HEK293 (cell line): ENCODE results near the gene SMARCD2.

Source experiments
- CTCF ChIA-PET: fragments of 350-600 bp; formaldehyde crosslinking; extraction: SDS; loops from one replicate; lab custom pipeline; 2021; ENCODE audit warnings: antibody characterized with exemption; lab: Yijun Ruan, JAX
- POLR2A ChIA-PET: fragments of 300-600 bp; formaldehyde crosslinking; extraction: SDS; loops from one replicate; lab custom pipeline; 2020; ENCODE audit warnings: antibody characterized with exemption, inconsistent platforms; lab: Yijun Ruan, JAX
- H3K27ac ChIP-seq: fragments of 200-500 bp; sonication (Bioruptor generic); 2 replicates; pipeline ENCODE4 v1.5.1; 2014; ENCODE audit warnings: low read depth, low read length, control low read depth, inconsistent platforms; ENCODE audit errors: extremely low read depth
- H3K36me3 ChIP-seq, 2 experiments: fragments of 200-500 bp in 1 of 2; sonication (Bioruptor generic) in 1 of 2; 1 replicate in 1 of 2; 2 replicates in 1 of 2; pipeline ENCODE4 v1.5.1; 2014 to 2017; ENCODE audit warnings: inconsistent platforms in 2 of 2, low read length in 2 of 2; ENCODE audit not compliant: control insufficient read depth in 2 of 2, insufficient read depth in 1 of 2
- H3K4me1 ChIP-seq: fragments of 200-500 bp; sonication (Bioruptor generic); 2 replicates; pipeline ENCODE4 v1.5.1; 2014; ENCODE audit warnings: mild to moderate bottlenecking, low read length, inconsistent platforms; ENCODE audit not compliant: control insufficient read depth, insufficient read depth
- H3K4me3 ChIP-seq: 2 replicates; pipeline ENCODE4 v1.5.1; 2011; ENCODE audit warnings: low read depth, mild to moderate bottlenecking, control low read depth, low read length, moderate library complexity
- H3K9me3 ChIP-seq: fragments of 200-500 bp; sonication (Bioruptor generic); 2 replicates; pipeline ENCODE4 v1.5.1; 2014; ENCODE audit warnings: low read depth, low read length, inconsistent platforms; ENCODE audit not compliant: control insufficient read depth, insufficient read depth
- ATF2 ChIP-seq: fragments of 450-650 bp; formaldehyde crosslinking; IDR thresholded peaks from 2 replicates; pipeline ENCODE4 v1.5.1; 2016; ENCODE audit warnings: missing biosample characterization, missing genetic modification characterization, low read depth
- HIC1 ChIP-seq: fragments of 450-650 bp; formaldehyde crosslinking; IDR thresholded peaks from 2 replicates; pipeline ENCODE4 v1.5.1; 2016; ENCODE audit warnings: missing biosample characterization, missing genetic modification characterization
- OVOL3 ChIP-seq: fragments of 450-650 bp; formaldehyde crosslinking; IDR thresholded peaks from 2 replicates; pipeline ENCODE4 v1.5.1; 2016; ENCODE audit warnings: missing biosample characterization, missing genetic modification characterization
- SP3 ChIP-seq: fragments of 450-650 bp; formaldehyde crosslinking; IDR thresholded peaks from 2 replicates; pipeline ENCODE4 v1.5.1; 2016; ENCODE audit warnings: missing biosample characterization, missing genetic modification characterization
- ZFP3 ChIP-seq: fragments of 450-650 bp; formaldehyde crosslinking; IDR thresholded peaks from 2 replicates; pipeline ENCODE4 v1.5.1; 2016; ENCODE audit warnings: low read depth, missing biosample characterization, missing genetic modification characterization
- ZNF10 ChIP-seq: fragments of 450-650 bp; formaldehyde crosslinking; IDR thresholded peaks from 2 replicates; pipeline ENCODE4 v1.5.1; 2017; ENCODE audit warnings: missing biosample characterization, missing genetic modification characterization
- ZNF121 ChIP-seq: fragments of 450-650 bp; formaldehyde crosslinking; IDR thresholded peaks from 2 replicates; pipeline ENCODE4 v1.5.1; 2016; ENCODE audit warnings: missing biosample characterization, missing genetic modification characterization
- ZNF16 ChIP-seq: fragments of 450-650 bp; formaldehyde crosslinking; IDR thresholded peaks from 2 replicates; pipeline ENCODE4 v1.5.1; 2016; ENCODE audit warnings: low read depth, missing biosample characterization, missing genetic modification characterization
- ZNF211 ChIP-seq: fragments of 450-650 bp; formaldehyde crosslinking; IDR thresholded peaks from 2 replicates; pipeline ENCODE4 v1.5.1; 2016; ENCODE audit warnings: low read depth, missing biosample characterization, missing genetic modification characterization
- ZNF394 ChIP-seq: fragments of 450-650 bp; formaldehyde crosslinking; IDR thresholded peaks from 2 replicates; pipeline ENCODE4 v1.5.1; 2016; ENCODE audit warnings: missing biosample characterization, missing genetic modification characterization, mild to moderate bottlenecking, moderate library complexity, borderline replicate concordance
- ZNF423 ChIP-seq: fragments of 450-650 bp; formaldehyde crosslinking; IDR thresholded peaks from 2 replicates; pipeline ENCODE4 v1.5.1; 2016; ENCODE audit warnings: missing biosample characterization, missing genetic modification characterization
- ZNF558 ChIP-seq: fragments of 450-650 bp; formaldehyde crosslinking; IDR thresholded peaks from 2 replicates; pipeline ENCODE4 v1.5.1; 2016; ENCODE audit warnings: missing biosample characterization, missing genetic modification characterization
- ZNF610 ChIP-seq: fragments of 450-650 bp; formaldehyde crosslinking; IDR thresholded peaks from 2 replicates; pipeline ENCODE4 v1.5.1; 2016; ENCODE audit warnings: missing biosample characterization, missing genetic modification characterization, borderline replicate concordance
- ZNF677 ChIP-seq: fragments of 450-650 bp; IDR thresholded peaks from 2 replicates; pipeline ENCODE4 v1.5.0; 2018; ENCODE audit warnings: missing biosample characterization, mild to moderate bottlenecking, missing genetic modification characterization, moderate library complexity
- ZNF747 ChIP-seq: fragments of 450-650 bp; formaldehyde crosslinking; IDR thresholded peaks from 2 replicates; pipeline ENCODE4 v1.5.1; 2016; ENCODE audit warnings: missing biosample characterization, missing genetic modification characterization
- ZNF768 ChIP-seq: fragments of 450-650 bp; formaldehyde crosslinking; IDR thresholded peaks from 2 replicates; pipeline ENCODE4 v1.5.1; 2018; ENCODE audit warnings: missing biosample characterization, mild to moderate bottlenecking, missing genetic modification characterization
- TF ChIP-seq, protein P1 (sequence below): fragments of 450-650 bp; formaldehyde crosslinking; IDR thresholded peaks from 2 replicates; pipeline ENCODE4 v1.5.1; 2016; ENCODE audit warnings: missing biosample characterization, missing genetic modification characterization
- TF ChIP-seq, protein P2 (sequence below): fragments of 450-650 bp; formaldehyde crosslinking; IDR thresholded peaks from 2 replicates; pipeline ENCODE4 v1.5.1; 2016; ENCODE audit warnings: missing biosample characterization, missing genetic modification characterization

Gene SMARCD2

GRCh38 chr17:63855185-63855584 is 12.7 kb upstream of the SMARCD2 start (continued):
- TF ChIP-seq, protein P1, sequence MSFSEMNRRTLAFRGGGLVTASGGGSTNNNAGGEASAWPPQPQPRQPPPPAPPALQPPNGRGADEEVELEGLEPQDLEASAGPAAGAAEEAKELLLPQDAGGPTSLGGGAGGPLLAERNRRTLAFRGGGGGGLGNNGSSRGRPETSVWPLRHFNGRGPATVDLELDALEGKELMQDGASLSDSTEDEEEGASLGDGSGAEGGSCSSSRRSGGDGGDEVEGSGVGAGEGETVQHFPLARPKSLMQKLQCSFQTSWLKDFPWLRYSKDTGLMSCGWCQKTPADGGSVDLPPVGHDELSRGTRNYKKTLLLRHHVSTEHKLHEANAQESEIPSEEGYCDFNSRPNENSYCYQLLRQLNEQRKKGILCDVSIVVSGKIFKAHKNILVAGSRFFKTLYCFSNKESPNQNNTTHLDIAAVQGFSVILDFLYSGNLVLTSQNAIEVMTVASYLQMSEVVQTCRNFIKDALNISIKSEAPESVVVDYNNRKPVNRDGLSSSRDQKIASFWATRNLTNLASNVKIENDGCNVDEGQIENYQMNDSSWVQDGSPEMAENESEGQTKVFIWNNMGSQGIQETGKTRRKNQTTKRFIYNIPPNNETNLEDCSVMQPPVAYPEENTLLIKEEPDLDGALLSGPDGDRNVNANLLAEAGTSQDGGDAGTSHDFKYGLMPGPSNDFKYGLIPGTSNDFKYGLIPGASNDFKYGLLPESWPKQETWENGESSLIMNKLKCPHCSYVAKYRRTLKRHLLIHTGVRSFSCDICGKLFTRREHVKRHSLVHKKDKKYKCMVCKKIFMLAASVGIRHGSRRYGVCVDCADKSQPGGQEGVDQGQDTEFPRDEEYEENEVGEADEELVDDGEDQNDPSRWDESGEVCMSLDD (tag by site-specific recombination), result no peak
- TF ChIP-seq ZNF768 (no peak), ZNF16 (tag by site-specific recombination) (no peak), ZNF747 (tag by site-specific recombination) (no peak), ZNF677 (tag by site-specific recombination) (no peak), ZNF211 (tag by site-specific recombination) (no peak), ZNF558 (tag by site-specific recombination) (no peak), ZNF394 (tag by site-specific recombination) (no peak), ATF2 (tag by site-specific recombination) (no peak), ZNF610 (tag by site-specific recombination) (no peak)
- TF ChIP-seq, all 188 proteins: peak for 0

DNA sequence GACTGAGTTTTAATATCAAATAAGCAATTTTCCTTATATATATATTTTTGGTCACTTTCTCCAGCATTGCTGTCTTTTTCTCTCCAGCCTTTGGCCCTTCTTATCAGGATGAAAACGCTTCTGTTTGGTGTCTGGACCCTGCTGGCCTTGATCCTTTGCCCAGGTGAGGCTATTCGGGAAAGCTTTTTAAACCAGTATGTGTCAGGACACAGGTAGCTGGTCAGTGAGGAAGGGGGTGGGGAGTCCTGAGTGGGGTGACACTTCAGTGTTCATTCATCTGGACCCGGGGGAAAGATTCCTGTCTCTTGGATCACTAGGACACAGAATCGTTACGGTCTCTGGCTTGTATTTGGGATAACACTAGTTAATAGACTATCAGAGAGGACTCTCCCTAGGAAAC is 12.2 kb upstream of the SMARCD2 start:
- POLR2A ChIA-PET, result no interaction called here
- Histone ChIP-seq H3K36me3 (no peaks in the 10 kb centered on the region), H3K4me1 (no peaks in the 10 kb centered on the region), H3K4me3 (no peak overlapping the region), H3K27ac (no peak overlapping the region), H3K9me3 (no peaks in the 10 kb centered on the region)
- CTCF ChIA-PET, result interaction anchor here (0.7 to 3.2 kb wide), 6 partner anchors 9 to 16 kb away, joined by 3 to 25 read pairs (median 4); no protein-coding TSS in a partner anchor
- TF ChIP-seq ZNF121 (no peak), ZNF10 (tag by site-specific recombination) (no peak), ZNF423 (no peak), HIC1 (tag by site-specific recombination) (no peak), OVOL3 (tag by site-specific recombination) (no peak)

DNA sequence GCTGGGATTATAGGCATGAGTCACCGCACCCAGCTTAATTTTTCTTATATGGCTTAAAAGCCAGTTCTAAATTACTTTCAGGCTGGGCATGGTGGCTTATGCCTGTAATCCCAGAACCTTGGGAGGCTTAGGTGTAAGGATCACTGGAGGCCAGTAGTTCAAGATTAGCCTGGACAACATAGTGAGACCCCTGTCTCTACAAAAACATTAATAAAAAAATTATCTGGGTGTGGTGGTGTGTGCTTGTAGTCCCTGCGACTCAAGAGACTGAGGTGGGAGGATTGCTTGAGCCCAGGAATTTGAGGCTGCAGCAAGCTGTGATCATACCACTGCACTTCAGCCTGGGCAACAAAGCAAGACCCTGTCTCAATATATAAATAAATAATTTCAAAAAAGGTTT is 10.8 kb upstream of the SMARCD2 start:
- no peaks in the 10 kb centered on the region for H3K36me3 ChIP-seq
- no peak for TF ChIP-seq SP3 (tag by site-specific recombination)
- peak; percentile 94 for TF ChIP-seq ZNF121
- no peak for TF ChIP-seq ZFP3
- TF ChIP-seq HIC1 (tag by site-specific recombination), result no peak
- TF ChIP-seq, protein P2, sequence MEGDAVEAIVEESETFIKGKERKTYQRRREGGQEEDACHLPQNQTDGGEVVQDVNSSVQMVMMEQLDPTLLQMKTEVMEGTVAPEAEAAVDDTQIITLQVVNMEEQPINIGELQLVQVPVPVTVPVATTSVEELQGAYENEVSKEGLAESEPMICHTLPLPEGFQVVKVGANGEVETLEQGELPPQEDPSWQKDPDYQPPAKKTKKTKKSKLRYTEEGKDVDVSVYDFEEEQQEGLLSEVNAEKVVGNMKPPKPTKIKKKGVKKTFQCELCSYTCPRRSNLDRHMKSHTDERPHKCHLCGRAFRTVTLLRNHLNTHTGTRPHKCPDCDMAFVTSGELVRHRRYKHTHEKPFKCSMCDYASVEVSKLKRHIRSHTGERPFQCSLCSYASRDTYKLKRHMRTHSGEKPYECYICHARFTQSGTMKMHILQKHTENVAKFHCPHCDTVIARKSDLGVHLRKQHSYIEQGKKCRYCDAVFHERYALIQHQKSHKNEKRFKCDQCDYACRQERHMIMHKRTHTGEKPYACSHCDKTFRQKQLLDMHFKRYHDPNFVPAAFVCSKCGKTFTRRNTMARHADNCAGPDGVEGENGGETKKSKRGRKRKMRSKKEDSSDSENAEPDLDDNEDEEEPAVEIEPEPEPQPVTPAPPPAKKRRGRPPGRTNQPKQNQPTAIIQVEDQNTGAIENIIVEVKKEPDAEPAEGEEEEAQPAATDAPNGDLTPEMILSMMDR, result no peak
- no peak overlapping the region for H3K4me3 ChIP-seq
- H3K27ac ChIP-seq, result no peak overlapping the region
- ChIA-PET POLR2A (no interaction called here), CTCF (interaction anchor here (0.9 to 1.8 kb wide), 3 partner anchors 13 to 428 kb away, joined by 3 to 5 read pairs (median 3); no protein-coding TSS in a partner anchor)
- H3K9me3 ChIP-seq, result no peaks in the 10 kb centered on the region
- no peaks in the 10 kb centered on the region for H3K4me1 ChIP-seq
